Dedifferentiated amniotic fluid mesenchymal stem cell (primary cell): ENCODE results near the gene HAVCR1.

Experiments
- DNase-seq: peaks from one replicate; pipeline ENCODE4 v3.0.0-alpha.2; 2016; ENCODE audit errors: extremely low spot score

HAVCR1 gene

DNA sequence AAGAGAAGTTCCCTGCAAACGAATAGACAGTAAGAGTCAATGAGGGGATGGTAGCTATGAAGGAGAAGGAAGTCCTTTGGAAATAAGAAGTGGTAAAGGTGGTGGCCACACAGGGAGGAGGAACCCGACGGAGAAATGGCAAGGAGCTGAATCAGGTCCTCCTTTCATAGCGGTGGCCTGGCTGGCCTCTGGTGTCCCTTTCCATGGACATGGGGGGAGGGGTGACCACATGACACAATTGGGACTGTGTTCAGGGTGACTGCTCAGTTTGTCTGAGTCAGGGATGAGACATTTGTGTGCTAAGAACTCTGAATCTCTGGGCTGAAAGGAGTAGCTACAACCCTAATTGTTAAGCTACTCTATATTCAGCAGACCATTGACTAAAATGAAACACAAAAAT is 67.2 kb downstream of the HAVCR1 start:
- DNase-seq = no peak

DNA sequence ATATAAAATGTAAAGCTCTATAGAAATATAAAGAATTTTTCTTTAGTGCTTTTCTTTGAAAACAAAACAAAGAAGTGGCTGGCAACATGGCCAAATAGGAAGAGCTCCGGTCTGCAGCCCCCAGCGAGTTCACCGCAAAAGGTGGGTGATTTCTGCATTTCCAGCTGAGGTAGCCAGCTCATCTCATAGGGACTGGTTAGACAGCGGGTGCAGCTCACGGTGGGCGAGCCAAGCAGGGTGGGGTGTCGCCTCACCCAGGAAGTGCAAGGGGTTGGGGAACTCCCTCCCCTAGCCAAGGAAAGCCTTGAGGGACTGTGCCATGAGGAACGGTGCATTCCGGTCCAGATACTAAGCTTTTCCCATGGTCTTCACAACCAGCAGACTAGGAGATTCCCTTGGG is 74.9 kb downstream of the HAVCR1 start:
- DNase-seq = no peak

DNA sequence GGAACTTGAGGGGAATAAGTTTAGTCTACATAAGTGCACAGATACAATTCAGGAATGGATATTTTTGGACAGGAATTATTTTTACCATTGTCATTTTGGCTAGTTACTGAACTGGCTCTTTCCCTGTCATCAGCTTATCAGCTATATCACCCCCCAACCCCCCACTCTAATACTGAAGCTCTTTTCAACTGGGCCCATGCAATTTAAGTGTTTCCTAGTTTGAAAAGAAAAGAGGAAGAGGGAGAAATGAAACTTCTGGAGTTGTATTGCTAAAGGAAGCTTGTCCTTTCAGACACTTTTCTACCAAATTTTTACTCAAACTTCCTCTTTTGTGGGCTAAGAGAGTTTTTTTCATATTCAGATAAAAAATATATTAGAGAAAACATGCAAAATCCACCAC is 77.4 kb downstream of the HAVCR1 start:
- no peak for DNase-seq
